GM19452 (cell line): ENCODE measurements around the gene SPOCK1.

Source experiments
- ATAC-seq: cut with Tn5 transposase; IDR thresholded peaks from one replicate; pipeline ENCODE4 v1.9.1; 2021; ENCODE audit not compliant: unreplicated experiment

Gene SPOCK1

DNA sequence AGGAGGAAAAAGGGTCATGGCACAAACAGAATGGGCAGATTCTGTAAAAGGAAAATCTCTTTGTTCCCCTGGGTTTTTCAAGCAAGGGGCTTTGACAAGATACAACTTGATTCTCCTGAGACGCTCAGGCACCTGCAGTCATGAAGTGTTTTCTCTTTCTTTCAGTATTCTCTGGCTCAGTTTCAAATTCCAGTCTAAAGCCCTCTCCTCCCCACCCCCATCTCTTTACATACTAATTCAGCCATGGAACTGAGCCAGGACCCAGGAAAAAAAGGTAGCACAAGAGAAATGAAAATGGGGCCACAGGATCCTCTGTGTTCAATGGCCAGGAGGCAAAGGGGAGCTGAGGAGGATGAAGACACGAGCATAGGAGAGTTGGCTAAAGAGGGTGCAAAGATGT lies 408.4 kb downstream of the SPOCK1 start:
- no peak for ATAC-seq

- no peak for ATAC-seq
These were observed 409.0 kb downstream of the SPOCK1 start for GRCh38 chr5:137090151-137090550.

DNA sequence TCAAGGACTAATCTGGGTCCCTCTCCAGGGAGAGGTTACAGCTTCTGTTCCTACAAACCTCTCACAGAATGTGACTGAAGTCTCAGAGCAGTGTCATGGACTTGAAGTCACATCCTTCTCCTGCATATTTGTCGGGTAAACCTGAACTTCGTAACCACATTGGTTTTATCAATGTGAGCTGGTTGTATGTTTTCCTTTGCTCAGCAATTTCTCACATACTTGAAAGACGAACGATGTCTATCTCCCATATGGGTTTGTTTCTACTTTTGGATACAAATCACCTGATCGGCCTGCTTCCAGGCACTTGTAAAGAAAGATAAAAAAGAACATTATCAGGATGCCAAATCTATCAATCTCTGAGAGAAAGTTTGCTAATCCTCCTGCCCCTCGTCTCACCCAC lies 411.0 kb downstream of the SPOCK1 start:
- ATAC-seq, result no peak

DNA sequence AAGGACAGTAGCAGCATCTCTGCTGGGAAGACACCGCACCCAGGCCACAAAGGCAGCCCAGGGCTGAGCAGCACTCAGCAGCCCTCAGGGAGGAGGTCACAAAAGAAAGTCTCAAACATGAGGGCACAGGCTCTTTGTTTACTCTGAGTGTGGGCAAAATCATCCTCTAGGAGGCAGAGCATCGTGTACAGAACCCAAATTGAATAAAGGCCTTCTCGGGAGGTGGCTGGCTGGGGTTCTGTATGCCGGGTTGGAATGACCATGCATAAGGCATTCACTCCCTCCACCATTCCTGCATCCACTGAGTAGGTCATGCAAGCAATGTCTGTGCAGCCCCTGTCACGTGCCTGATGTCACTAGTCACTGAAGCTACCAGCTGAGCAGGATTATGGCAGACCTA lies 412.8 kb downstream of the SPOCK1 start:
- ATAC-seq, result no peak

DNA sequence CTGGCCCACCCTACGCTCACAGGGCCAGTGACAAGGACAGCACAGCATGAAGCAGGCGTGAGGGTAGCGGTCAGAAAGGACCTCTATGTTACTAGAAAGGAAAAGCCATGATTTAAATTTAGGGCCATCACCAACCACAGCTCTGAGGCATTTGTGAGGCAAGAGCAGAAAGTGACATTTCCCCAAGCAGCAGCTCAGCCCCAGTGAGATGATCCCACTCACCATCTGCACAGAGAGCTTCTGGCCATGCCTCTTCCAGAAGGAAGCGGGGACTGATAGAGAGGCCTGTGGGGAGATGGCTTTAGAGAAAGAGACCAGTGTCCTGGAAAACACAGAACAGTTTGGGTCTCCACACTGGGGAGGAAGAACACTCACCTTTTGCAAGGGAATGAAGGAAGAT lies 413.9 kb downstream of the SPOCK1 start:
- ATAC-seq, result no peak

DNA sequence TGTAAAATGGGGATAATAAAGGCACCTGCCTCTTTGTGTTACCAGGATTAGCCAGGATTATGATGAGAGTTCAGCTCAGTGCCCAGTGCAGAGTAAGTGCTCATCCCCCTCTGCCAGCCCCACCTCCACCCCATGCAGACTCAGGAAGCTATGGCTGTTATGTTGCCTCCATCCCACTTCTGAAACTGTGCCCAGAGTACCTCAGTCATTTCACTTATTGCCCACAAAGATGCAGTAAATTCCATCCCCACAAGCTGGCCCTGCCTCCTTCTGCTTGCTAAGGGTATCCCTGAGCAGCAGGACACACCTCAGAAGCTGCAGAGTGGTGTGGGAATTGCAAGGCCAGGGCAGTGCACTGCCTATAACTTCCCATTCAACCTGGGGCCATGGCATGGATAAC lies 415.1 kb downstream of the SPOCK1 start:
- no peak for ATAC-seq

DNA sequence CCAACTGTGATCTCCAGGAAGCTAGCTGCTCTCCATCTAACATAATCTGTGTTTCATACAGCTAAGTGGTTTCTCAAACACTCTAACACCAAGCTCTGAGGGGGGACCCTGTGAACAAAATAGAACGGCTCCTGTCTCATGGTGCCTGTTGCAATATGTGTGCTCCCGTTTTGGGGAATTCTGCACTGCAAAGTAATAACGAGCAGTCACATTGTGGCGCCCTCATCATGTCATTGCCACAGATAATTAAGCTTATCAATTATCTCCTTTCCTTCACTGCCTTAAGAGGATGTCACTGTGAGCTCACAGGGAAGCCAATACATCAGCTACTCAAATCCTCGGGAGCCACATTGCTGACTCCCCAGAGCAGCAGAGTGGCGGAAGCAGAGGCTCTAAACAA lies 416.2 kb downstream of the SPOCK1 start:
- ATAC-seq, result no peak

- ATAC-seq, result no peak
These were observed 420.9 kb downstream of the SPOCK1 start for GRCh38 chr5:137078171-137078665.

DNA sequence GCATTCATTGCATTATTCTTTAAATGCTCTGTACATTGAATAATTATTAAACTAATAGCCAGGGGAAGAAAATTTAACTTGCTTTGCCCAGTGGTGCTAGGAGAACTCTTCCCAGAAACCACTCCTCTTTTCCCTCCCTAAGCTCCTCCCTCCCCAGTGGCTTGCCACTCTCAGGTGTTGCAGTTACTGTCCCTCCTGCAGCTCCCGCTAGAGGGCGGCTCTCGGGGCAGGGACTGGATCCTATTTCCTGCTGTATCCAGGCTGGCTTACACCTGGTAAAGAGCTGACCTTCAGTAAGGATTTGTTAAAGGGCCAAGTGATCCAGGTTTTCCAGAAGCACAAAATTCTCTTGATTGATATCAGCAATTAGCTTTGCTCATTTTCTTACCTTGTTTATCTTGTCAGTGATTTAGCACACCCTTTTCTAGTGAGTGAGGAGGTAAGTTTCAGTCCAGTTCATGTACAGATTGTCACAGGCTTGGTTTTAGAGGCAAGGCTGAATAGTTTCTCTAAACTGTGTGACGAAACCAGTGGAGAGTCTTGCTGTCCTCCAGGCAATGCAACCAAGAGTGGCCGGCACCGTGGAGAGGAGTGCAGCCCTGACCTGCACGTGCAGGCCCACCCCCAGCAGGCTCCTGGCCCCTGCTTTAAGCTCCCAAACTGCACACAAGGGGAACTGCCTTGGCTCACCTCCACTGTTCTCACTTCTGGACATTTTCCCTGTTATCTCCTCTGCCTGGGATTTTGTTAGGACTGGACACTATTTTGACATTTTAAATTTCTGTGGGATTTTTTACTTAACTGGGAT lies 423.8 kb downstream of the SPOCK1 start:
- ATAC-seq, result peak; percentile 69

GRCh38 chr5:137073189-137073588 lies 425.9 kb downstream of the SPOCK1 start:
- ATAC-seq, result no peak

DNA sequence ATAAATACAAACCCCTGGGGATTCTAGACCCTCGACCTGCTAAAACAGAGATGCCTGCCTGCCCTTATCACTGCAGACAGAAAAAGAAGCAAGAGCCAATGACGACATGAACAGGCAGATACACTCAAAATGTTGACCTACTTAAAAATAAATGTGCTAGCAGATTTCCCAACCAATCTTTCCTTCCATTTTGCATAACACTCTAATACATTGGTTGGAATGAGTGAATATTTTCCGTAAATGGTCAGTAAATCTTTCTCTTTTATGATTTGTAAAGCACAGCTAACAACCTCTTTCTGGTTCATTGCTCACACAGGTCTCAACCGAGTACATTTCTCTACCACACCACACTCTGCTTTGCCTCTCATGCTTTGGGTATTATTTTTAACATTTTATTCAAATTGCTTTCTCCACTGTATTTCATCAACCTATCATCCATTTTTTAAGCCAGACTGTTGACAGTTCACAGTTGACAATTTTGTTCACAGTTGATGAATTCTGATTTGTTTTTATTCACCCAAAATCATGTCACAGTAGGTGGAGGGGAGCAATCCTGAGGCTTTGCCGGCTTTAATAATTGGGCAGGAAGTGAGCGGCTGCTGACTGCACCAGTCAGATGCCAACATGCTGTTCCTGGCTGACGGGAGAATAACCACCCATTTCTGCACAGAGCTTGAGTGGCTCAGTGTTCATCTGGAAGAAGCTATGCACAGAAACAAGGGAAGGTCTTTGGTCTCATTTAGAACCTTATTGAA lies 426.6 kb downstream of the SPOCK1 start:
- no peak for ATAC-seq

DNA sequence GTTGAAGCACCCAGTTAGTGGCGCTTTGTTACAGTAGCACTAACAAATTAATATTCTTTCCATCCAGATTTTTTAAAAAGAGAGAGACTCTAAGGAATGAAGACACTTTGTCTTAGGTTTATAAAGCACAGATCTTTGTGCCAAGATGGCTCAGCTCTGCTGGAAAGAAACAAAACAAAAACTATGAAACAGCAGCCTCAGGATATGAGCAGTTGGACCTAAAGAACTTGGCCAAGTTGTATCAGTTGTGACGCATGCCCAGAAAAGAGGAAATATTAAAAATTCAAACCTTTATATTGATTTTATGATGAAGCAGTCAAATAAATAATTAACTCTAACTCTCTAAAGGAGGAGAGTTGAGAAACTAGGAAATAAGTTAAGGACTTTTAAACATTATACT lies 427.2 kb downstream of the SPOCK1 start:
- ATAC-seq, result no peak

DNA sequence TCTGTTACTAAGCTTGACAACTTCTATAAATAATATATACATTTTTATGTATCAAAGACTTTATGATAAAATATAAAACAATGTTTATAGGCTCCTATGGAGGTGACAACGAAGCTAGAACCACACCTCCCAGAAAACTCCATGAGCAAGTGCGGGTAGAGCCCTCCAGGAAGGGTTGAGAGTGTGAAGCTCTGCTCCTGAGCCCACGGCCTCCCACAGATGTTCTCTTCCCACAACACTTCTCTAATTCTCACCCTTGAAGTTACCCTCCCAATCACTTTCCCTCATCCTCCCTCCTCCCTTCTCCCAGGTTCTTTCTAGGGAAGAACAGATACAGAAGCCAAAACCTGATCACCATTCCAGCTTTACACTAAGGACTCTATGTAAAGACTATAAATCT lies 427.6 kb downstream of the SPOCK1 start:
- ATAC-seq, result no peak

- ATAC-seq, result no peak
These were observed 428.6 kb downstream of the SPOCK1 start for GRCh38 chr5:137070521-137070920.

DNA sequence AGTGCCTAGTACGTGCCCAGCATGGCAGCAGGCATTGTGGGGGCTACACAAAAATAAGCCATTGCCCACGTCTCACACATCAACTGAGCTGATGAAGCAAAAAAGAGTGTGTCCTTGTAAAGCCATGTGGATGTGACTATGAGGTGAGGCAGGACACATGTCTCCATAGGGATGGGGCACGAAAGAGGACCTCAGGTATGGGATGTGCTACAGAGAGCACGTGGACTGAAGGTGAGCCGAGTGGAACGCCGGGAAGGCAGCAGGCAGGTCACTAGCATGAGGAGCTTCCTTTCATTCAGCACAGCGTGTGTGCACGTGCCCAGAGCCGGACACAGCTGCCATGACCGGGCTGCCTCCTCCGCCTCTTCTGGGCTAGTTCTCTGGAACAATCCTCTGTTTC lies 429.8 kb downstream of the SPOCK1 start:
- ATAC-seq, result no peak

GRCh38 chr5:137061382-137061781 lies 437.7 kb downstream of the SPOCK1 start:
- no peak for ATAC-seq

- ATAC-seq, result no peak
These were observed 441.0 kb downstream of the SPOCK1 start for GRCh38 chr5:137058089-137058488.

GRCh38 chr5:137056676-137057075 lies 442.4 kb downstream of the SPOCK1 start:
- no peak for ATAC-seq

GRCh38 chr5:137055271-137055872 lies 443.8 kb downstream of the SPOCK1 start:
- no peak for ATAC-seq

GRCh38 chr5:137054792-137055191 lies 444.3 kb downstream of the SPOCK1 start:
- ATAC-seq, result no peak

- no peak for ATAC-seq
These were observed 444.8 kb downstream of the SPOCK1 start for GRCh38 chr5:137054335-137054734.

DNA sequence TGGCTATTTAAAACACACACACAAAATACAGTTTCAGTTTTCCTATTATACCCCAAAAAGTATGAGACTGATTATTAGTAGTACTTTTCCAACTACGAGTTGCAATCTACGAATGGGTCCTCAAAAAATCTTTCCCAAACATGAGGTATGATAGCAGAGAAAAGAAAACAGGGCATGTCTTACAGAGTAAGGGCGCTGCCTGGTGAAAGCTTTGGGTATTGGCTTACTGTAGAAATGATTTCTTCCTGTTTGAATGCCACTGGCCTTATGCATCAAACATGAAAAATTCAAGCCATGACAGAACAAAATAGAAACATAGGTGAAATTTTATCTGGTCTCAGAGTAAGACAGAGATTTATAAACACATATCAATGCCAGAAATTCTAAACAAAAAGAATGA lies 448.0 kb downstream of the SPOCK1 start:
- no peak for ATAC-seq
